Measurements from ENCODE around the gene LTA4H. TPM values are rescaled to one million over a fixed set of nuclear protein-coding genes. Genes with fewer than 3 reads are reported as not detected.

Gene LTA4H
- total and polyA plus RNA-seq, 7 donors = 39.6 to 77.3 (median 58.6) TPM

DNA sequence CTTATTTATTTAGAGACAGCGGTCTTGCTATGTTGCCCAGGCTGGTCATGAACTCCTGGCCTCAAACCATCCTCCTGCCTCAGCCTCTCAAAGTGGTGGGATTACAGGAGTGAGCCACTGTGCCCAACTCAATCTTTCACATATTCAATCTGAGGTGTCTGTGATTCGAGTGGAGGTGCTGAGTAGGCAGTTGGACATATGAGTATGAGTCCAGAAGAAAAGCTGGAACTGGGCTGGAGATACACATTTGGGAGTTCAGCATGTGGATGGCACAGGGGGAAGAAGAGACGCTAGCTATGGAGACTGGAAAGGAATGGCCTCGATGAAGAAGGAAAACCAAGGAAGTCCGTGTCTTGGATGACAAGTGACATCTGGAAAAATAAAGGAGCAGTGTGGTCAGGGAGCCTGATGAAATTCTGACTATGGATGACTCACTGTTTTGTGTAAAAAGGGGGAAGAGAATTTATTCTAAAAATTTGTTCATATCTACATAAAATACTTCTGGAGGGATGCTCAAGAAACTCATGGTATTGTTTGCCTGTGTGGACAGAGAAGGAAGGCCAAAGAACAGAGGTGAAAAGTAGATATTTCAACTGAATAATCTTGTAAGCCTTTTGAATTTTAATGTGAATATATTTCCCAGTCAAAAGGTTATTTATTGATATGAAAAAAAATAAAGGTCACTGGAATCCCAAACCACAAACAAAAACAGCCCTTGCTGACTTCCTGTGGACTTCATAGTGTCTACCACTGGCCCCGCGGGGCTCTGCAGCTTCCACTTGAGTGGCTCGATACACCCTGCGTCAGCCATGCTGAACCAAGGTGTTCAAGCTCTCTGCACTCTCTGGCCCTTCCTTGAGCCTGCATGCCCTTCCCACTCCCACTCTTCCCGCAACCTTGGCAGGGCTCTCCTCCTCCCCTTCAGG, 8.9 kb upstream of the LTA4H start:
- TF ChIP-seq EP300 (IDR thresholded peaks at IDR 0.05) (no peak), POLR2A (IDR thresholded peaks at IDR 0.05) (no peak), CTCF (IDR thresholded peaks at IDR 0.05) (no peak), POLR2AphosphoS5 (IDR thresholded peaks at IDR 0.05) (no peak)

GRCh38 chr12:96041181-96041580, 5.8 kb upstream of the LTA4H start:
- H3K4me3 ChIP-seq = no peak overlapping the region
- no peaks in the 10 kb centered on the region for H3K36me3 ChIP-seq
- no peak for DNase-seq
- 90 to 94% methylated on average over 1 of the region's 1 CpG for WGBS, 2 donors
- H3K27ac ChIP-seq = no peak overlapping the region
- intact Hi-C loops (cut with DNase I) = no loop called here
- TF ChIP-seq POLR2A (IDR thresholded peaks at IDR 0.05) (no peak), CTCF (IDR thresholded peaks at IDR 0.05) (no peak), EP300 (IDR thresholded peaks at IDR 0.05) (no peak), POLR2AphosphoS5 (IDR thresholded peaks at IDR 0.05) (no peak)
- no peaks in the 10 kb centered on the region for H3K9me3 ChIP-seq
- no peaks in the 10 kb centered on the region for H3K4me1 ChIP-seq
- H3K27me3 ChIP-seq = no peaks in the 10 kb centered on the region

More for the DNA sequence above, 8.9 kb upstream of the LTA4H start:
- no peaks in the 10 kb centered on the region for H3K36me3 ChIP-seq
- no peaks in the 10 kb centered on the region for H3K27me3 ChIP-seq
- peaks cover 0 to 8% (median 0%) of the 10 kb centered on the region in 4 donors for H3K4me1 ChIP-seq
- H3K4me3 ChIP-seq = no peak overlapping the region
- intact Hi-C loops (cut with DNase I) = no loop called here
- WGBS, 2 donors = 76 to 77% methylated on average over 10 of the region's 10 CpGs
- H3K27ac ChIP-seq = no peak overlapping the region
- DNase-seq = no peak
- H3K9me3 ChIP-seq = no peaks in the 10 kb centered on the region

DNA sequence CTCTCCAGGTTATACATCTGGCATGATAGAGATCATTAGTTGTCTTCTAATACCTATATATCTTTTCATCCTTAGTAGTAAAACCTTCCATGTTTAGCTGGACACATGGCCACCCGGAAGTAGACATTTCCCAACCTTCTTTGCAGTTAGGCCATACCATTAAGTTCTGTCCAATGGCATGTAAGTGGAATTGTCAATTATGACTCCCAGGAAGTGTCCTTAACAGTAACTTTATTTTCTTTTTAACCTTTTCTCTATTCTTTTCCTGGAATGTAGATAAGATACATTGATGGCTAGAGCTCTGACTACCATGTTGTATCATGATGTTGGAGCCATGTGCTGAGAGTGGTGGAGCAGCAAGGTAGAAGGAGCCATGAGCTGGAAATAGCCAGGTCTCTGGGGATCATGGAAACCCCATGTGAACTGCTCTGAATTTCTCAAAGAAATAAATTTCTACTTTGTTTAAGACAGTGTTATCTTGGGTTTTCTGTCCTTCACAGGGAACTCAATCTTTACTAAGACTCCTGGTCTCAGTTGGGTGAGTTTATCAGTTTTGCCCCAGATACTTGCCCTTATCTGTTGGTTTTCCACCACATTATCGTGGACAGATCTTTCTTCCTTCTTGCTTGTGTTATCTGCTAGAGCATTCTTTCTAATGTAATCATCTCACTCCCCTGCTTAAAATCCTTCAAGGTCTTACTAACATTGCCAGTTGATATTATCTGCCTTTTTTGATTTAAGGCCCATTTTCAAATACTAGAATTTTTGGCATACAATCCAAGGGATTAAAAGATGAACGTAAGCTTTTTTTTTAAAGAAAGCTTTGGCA, 5.1 kb upstream of the LTA4H start:
- no peak for DNase-seq
- Histone ChIP-seq H3K4me1 (peaks cover 0 to 3% (median 0%) of the 10 kb centered on the region in 4 donors), H3K36me3 (no peaks in the 10 kb centered on the region), H3K27me3 (no peaks in the 10 kb centered on the region), H3K4me3 (no peak overlapping the region), H3K27ac (no peak overlapping the region), H3K9me3 (no peaks in the 10 kb centered on the region)
- 52 to 76% methylated on average over 3 of the region's 3 CpGs for WGBS, 2 donors
- intact Hi-C loops (cut with DNase I) = no loop called here
- no peak for TF ChIP-seq POLR2A (IDR thresholded peaks at IDR 0.05)
- TF ChIP-seq EP300 (IDR thresholded peaks at IDR 0.05) = no peak
- TF ChIP-seq POLR2AphosphoS5 (IDR thresholded peaks at IDR 0.05) = no peak
- TF ChIP-seq CTCF (IDR thresholded peaks at IDR 0.05) = no peak

DNA sequence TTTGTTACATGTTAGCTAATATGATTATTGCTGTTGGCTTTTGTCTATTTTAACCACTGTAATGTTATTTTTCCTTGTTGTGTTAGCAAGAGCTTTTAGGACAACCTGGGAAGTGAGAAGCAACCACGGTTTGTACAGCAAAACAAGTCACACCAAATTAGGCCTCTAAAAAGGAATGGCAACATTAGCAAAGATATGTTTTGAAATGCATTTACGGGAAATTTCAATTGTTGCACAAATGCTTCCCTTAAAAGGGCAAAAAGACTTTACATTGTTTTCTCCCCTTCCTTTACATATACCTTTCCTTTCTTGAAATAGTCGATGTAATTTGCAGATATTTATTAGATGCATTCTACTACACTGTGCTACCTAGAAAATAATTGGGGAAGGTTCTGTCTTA, 4.1 kb upstream of the LTA4H start:
- intact Hi-C loops (cut with DNase I) = loop anchor here (10.0 kb wide), 1 partner anchor 365 kb away; the partner anchor contains the start of gene CDK17
- Histone ChIP-seq H3K4me3 (no peak overlapping the region), H3K27me3 (no peaks in the 10 kb centered on the region), H3K27ac (no peak overlapping the region), H3K9me3 (no peaks in the 10 kb centered on the region), H3K36me3 (no peaks in the 10 kb centered on the region), H3K4me1 (peaks cover 1 to 4% (median 3%) of the 10 kb centered on the region in 4 donors)
- 86 to 90% methylated on average over 3 of the region's 3 CpGs for WGBS, 2 donors
- no peak for TF ChIP-seq CTCF (IDR thresholded peaks at IDR 0.05)
- TF ChIP-seq POLR2A (IDR thresholded peaks at IDR 0.05) = no peak
- no peak for TF ChIP-seq EP300 (IDR thresholded peaks at IDR 0.05)
- no peak for TF ChIP-seq POLR2AphosphoS5 (IDR thresholded peaks at IDR 0.05)
- DNase-seq = no peak
